ENCODE results near the gene LHX3.

LHX3 gene

DNA sequence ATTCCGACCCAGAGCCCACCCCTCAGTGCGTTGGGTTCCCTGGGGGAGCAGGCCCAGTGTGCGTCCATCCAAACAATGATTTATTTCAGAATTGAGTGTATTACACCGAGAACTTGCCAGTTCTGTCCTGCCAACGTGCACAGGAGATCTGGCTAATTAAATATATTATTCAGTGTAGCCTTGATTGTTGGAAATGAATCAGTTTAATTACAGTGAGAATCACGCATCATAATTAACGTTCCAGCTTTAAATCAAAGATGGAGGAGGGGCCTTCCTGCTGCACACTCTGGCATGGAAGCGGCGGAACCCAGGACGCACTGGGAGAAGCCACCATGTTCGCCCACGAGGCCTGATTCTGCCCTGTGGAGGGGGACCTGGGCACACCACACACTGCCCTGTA lies 55.6 kb downstream of the LHX3 start:
- no peak for DNase-seq (ENCODE audit: low read depth, low spot score)
- no peak overlapping the region for H3K4me3 ChIP-seq (ENCODE audit: low read length)

DNA sequence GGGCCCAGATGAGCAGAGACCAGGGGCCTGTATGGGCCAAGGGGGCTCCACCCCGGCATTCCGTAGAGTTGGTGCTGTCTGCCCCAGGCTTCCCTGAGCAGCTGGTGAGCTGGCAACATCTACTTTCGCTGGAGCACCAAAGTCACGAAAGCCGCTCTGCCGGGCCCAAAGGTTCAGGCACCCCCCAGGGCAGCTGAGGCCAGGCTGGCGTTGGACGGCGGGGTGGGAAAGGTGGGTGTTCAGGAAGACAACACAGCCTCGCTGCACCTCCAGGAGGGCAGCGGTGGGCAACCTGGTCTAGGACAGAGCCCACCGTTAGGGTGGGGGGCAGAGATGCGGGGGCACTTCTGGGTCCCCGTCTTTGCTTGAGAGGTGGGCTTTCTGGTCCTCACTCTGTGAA lies 56.2 kb downstream of the LHX3 start:
- no peak for DNase-seq (ENCODE audit: low read depth, low spot score)
- no peak overlapping the region for H3K4me3 ChIP-seq (ENCODE audit: low read length)

DNA sequence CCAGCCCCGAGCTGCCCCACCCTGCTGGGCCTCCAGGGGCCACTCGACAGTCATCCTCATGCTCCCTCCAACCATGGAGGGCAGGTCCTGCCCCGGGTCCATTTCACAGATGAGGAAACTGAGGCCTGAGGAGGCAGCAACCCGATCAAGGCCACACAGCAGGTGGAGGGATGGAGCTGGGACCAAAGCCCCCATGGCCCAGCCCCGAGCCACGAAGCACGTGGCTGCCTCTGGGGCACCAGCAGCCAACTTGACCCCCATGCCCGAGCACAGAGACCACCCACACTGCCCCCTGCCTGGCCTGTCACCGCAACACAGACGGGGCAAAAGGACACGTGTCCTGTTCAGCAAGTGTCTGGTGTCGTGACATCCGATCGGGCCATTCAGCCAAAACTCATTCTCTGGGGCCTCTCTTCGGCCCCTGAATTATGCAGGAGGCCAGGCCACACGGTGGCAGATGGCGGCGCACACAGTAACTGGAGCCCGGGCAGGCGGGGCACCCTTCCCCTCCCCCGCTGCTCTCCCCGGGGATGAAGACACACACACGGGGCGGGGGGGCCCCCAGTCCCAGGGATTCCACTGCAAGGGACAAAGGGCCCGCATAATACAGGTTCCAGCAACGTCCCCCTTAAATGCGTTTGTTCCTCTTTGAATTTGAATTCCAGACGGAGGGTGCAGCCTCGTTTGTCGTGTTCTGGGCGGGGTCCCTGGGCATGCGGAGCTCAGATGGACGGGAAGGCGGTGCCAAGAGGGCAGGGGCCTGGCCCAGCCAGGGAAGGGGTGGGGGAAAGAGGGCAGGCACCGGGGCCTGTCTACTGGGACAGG lies 56.8 kb downstream of the LHX3 start:
- no peak overlapping the region for H3K4me3 ChIP-seq (ENCODE audit: low read length)
- no peak for DNase-seq (ENCODE audit: low read depth, low spot score)

DNA sequence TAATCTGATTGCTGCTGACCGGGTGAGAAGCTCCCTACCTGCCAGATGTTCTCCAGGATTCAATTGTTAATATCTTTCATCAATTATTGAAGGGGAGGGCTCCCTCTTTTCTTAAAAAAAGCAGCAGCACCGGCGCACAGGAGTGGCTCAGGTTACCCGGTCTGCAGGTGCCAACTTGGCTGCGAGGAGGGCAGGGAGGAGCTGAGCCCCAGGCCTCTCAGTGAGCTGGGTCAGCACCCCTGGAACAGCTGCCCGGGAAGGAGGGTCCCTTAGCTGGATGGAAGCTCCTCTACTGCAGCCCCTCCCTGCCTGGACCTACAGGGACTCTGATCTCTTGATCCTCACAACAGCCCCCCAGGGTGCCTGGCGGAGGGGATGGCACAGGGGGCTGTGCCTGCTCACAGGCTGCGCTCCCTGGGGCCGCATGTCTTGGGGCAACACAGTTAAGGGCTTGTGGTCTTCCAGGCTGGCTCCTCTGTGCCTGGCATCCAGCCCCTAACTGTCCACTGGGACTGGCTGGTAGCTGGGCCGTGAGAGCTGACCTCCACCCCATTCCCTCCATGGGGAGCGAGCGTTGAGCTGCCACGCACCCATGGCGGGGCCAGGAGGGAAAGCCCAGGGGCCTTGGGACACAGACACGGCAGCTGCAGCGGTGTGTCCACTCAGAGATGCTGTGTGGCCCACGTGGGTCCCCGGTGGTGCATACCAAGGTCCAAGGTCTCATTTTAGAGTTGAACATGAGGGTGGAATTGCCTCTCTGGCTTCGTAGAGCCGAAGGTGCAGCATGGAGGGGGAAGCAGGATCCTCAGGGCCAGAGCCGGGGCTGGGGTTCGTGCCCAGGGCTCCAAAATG lies 57.7 kb downstream of the LHX3 start:
- H3K4me3 ChIP-seq (ENCODE audit: low read length): no peak overlapping the region
- DNase-seq (ENCODE audit: low read depth, low spot score): no peak

Measured in Jurkat, Clone E6-1 (cell line).